Lower leg skin (tissue), 4 donors: ENCODE results near the gene RPL22. TPM values are rescaled to one million over a fixed set of nuclear protein-coding genes. Genes with fewer than 3 reads are reported as not detected.

Experiments
- DNase-seq, 2 donors: peaks; one replicate each; pipeline ENCODE4 v3.0.0-alpha.2; 2019; ENCODE audit warnings: low spot score in 2 of 2
- H3K4me3 ChIP-seq: fragments of 200-600 bp; sonication (generic); 2 replicates; pipeline ENCODE4 v1.5.1; 2017; ENCODE audit warnings: mild to moderate bottlenecking, low read depth; ENCODE audit not compliant: poor library complexity, severe bottlenecking
- CTCF ChIP-seq, 3 donors: fragments of 450-650 bp; IDR thresholded peaks; one replicate each; pipeline ENCODE4 v1.5.1; 2016; ENCODE audit warnings: antibody characterized with exemption in 3 of 3, mild to moderate bottlenecking in 3 of 3, moderate library complexity in 2 of 3
- POLR2A ChIP-seq, 2 donors: fragments of 450-650 bp; IDR thresholded peaks; one replicate each; pipeline ENCODE4 v1.6.1; 2016 to 2017; ENCODE audit warnings: antibody characterized with exemption in 2 of 2, mild to moderate bottlenecking in 1 of 2, moderate library complexity in 1 of 2
- WGBS, 2 donors: methylation state at CpG; one replicate each; pipeline ENCODE4 v1.1.5; 2018; 5-methylcytosine and 5-hydroxymethylcytosine counted together
- intact Hi-C: fragments of 100-400 bp; cut with DNase I; formaldehyde crosslinking; loops from one replicate; pipeline ENCODE4 v1.15.0; 2023; ENCODE audit warnings: low total_unique reads
- total RNA-seq, 4 donors: library from RNA; depleted of rRNA; stranded (reverse); fragments of >200 nt; gene quantifications; one replicate each; pipeline ENCODE4 v1.1.0, GENCODE V29; 2016

The RPL22 gene
- total RNA-seq, 4 donors from 2014 or later, result 122 to 216 (median 179) TPM

- intact Hi-C loops, result loop anchor here (5.0 to 10.0 kb wide), 2 partner anchors 130 to 187 kb away; no protein-coding TSS in a partner anchor
- H3K4me3 ChIP-seq, result no peak overlapping the region
- TF ChIP-seq CTCF (IDR thresholded peaks at IDR 0.05), result no peak
- TF ChIP-seq POLR2A (IDR thresholded peaks at IDR 0.05), result no peak
- DNase-seq, result no peak
- 1 to 4% methylated on average over 31 to 35 of the region's 99 CpGs for WGBS, 2 donors
Observed at GRCh38 chr1:6241887-6242740, 42.7 kb upstream of the RPL22 start.

- TF ChIP-seq POLR2A (IDR thresholded peaks at IDR 0.05) (no peak), CTCF (IDR thresholded peaks at IDR 0.05) (no peak)
- no peak overlapping the region for H3K4me3 ChIP-seq
- DNase-seq, result no peak
- 36 to 43% methylated on average over 29 to 32 of the region's 33 CpGs for WGBS, 2 donors
- intact Hi-C loops, result loop anchor here (5.0 to 10.0 kb wide), 2 partner anchors 129 to 186 kb away; no protein-coding TSS in a partner anchor
Observed at GRCh38 chr1:6241107-6241886, 41.9 kb upstream of the RPL22 start.

GRCh38 chr1:6239950-6240768 is 40.8 kb upstream of the RPL22 start:
- 63 to 66% methylated on average over 17 of the region's 17 CpGs for WGBS, 2 donors
- no peak for DNase-seq
- intact Hi-C loops, result loop anchor here (5.0 to 10.0 kb wide), 2 partner anchors 128 to 185 kb away; no protein-coding TSS in a partner anchor
- TF ChIP-seq CTCF (IDR thresholded peaks at IDR 0.05) (no peak), POLR2A (IDR thresholded peaks at IDR 0.05) (no peak)
- no peak overlapping the region for H3K4me3 ChIP-seq

- no peak for DNase-seq
- TF ChIP-seq POLR2A (IDR thresholded peaks at IDR 0.05) (no peak), CTCF (IDR thresholded peaks at IDR 0.05) (no peak)
- 55 to 63% methylated on average over 7 of the region's 7 CpGs for WGBS, 2 donors
- intact Hi-C loops, result no loop called here
- H3K4me3 ChIP-seq, result no peak overlapping the region
Observed at GRCh38 chr1:6239213-6239752, 39.9 kb upstream of the RPL22 start.

GRCh38 chr1:6237093-6237492 is 37.7 kb upstream of the RPL22 start:
- no peak for DNase-seq
- no peak overlapping the region for H3K4me3 ChIP-seq
- TF ChIP-seq POLR2A (IDR thresholded peaks at IDR 0.05) (no peak), CTCF (IDR thresholded peaks at IDR 0.05) (no peak)
- WGBS, 2 donors, result 92% methylated on average over 4 of the region's 4 CpGs
- intact Hi-C loops, result no loop called here
